BLaER1 (cell line): ENCODE data around the gene HOXA5.

Source experiments
- H3K27ac ChIP-seq: shearing (Covaris generic); formaldehyde crosslinking; 2 replicates; pipeline ENCODE4 v1.8.1; 2022
- H3K27me3 ChIP-seq: shearing (Covaris generic); formaldehyde crosslinking; 2 replicates; pipeline ENCODE4 v1.8.1; 2022
- H3K36me3 ChIP-seq: shearing (Covaris generic); formaldehyde crosslinking; 2 replicates; pipeline ENCODE4 v1.8.1; 2022
- H3K4me1 ChIP-seq: shearing (Covaris generic); formaldehyde crosslinking; 2 replicates; pipeline ENCODE4 v1.8.1; 2022
- H3K4me2 ChIP-seq: shearing (Covaris generic); formaldehyde crosslinking; 2 replicates; pipeline ENCODE4 v1.8.1; 2022
- H3K4me3 ChIP-seq: shearing (Covaris generic); formaldehyde crosslinking; 2 replicates; pipeline ENCODE4 v1.8.1; 2022
- H3K9ac ChIP-seq: shearing (Covaris generic); formaldehyde crosslinking; 2 replicates; pipeline ENCODE4 v1.8.1; 2022
- H3K9me3 ChIP-seq: shearing (Covaris generic); formaldehyde crosslinking; 2 replicates; pipeline ENCODE4 v1.8.1; 2022
- H4K20me1 ChIP-seq: shearing (Covaris generic); formaldehyde crosslinking; 2 replicates; pipeline ENCODE4 v1.8.1; 2022
- Cebpa-rat ChIP-seq: shearing (Covaris generic); IDR thresholded peaks from 2 replicates; pipeline ENCODE4 v1.8.1; 2022

The HOXA5 gene

DNA sequence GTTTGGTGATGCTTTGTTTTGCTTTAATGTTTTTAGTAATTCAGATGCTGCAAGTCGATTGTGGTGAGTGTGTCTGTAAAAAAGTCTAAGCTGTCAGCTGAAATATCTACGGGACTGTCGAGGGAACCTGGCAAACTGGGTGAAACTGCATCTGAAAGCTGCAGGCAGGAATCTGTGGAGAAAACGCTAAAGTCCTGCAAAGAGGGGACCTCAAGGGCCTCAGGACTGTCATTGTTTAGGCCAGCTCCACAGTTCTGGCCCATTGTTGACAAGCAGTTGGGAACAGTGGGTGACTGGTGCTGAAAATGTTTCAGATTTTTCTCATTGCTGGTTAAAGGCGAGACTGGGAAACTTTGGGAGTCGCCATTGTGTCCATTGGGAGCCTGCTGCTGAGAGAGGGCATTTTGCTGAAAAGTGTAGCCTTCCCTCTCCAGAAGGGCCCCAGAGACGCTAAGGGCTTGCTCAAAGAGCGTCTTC is 42.7 kb downstream of the HOXA5 start:
- no peak overlapping the region for H3K4me2 ChIP-seq
- H3K4me3 ChIP-seq = no peak overlapping the region
- H3K4me1 ChIP-seq = no peaks in the 10 kb centered on the region
- TF ChIP-seq Cebpa-rat = no peak
- no peaks in the 10 kb centered on the region for H4K20me1 ChIP-seq
- no peak overlapping the region for H3K9ac ChIP-seq
- H3K27me3 ChIP-seq = peaks cover 11% of the 10 kb centered on the region; the same call in 1 of the 2 replicates
- no peak overlapping the region for H3K27ac ChIP-seq
- peaks cover 52% of the 10 kb centered on the region for H3K9me3 ChIP-seq
- H3K36me3 ChIP-seq = no peaks in the 10 kb centered on the region

DNA sequence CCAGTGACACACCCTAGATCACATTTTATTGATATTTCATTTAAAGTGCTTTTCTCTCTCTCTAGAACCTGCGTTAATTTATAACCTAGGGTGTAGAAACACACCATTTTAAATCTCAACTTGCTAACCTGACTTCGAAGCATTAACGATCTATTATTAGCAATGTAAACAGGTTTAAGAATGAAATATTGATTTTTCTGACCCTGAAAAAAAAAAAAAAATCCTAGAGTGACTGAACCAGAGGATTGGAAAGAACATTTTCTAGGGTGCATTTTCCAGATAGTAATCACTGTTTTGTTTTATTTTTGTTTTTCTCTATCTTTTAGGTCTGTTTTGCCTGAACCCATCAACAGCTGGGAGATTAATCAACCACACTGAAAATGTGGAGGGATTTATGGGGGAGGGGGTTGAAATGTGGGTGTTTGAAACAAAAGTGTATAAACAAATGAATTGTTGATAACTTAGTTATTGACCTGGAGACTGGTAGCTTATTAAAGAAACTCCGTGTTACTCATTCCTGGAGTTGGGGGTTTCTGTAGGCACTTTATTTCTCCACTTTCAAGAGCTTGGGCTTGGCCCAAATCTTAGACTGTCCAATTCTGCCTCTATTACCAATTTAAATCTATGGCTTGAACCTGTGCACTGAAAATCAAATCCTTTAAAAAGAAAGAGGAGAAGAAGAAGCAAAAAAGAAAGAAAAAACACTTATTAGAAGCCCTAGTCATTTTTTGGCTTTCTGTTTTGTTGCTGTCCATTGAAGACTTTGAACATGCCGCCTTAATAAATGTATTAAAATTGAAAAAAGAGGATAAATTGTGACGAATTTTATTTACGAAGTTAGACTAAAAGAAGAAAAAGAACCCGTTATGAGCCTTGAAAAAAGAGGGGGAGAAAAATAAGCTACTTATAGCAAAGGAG is 43.8 kb downstream of the HOXA5 start:
- no peak overlapping the region for H3K4me2 ChIP-seq
- TF ChIP-seq Cebpa-rat = no peak
- H3K27ac ChIP-seq = no peak overlapping the region
- H3K36me3 ChIP-seq = no peaks in the 10 kb centered on the region
- H3K4me1 ChIP-seq = no peaks in the 10 kb centered on the region
- H3K27me3 ChIP-seq = peaks cover 11% of the 10 kb centered on the region; the same call in 1 of the 2 replicates
- H4K20me1 ChIP-seq = no peaks in the 10 kb centered on the region
- no peak overlapping the region for H3K4me3 ChIP-seq
- H3K9me3 ChIP-seq = peaks cover 59% of the 10 kb centered on the region
- no peak overlapping the region for H3K9ac ChIP-seq

DNA sequence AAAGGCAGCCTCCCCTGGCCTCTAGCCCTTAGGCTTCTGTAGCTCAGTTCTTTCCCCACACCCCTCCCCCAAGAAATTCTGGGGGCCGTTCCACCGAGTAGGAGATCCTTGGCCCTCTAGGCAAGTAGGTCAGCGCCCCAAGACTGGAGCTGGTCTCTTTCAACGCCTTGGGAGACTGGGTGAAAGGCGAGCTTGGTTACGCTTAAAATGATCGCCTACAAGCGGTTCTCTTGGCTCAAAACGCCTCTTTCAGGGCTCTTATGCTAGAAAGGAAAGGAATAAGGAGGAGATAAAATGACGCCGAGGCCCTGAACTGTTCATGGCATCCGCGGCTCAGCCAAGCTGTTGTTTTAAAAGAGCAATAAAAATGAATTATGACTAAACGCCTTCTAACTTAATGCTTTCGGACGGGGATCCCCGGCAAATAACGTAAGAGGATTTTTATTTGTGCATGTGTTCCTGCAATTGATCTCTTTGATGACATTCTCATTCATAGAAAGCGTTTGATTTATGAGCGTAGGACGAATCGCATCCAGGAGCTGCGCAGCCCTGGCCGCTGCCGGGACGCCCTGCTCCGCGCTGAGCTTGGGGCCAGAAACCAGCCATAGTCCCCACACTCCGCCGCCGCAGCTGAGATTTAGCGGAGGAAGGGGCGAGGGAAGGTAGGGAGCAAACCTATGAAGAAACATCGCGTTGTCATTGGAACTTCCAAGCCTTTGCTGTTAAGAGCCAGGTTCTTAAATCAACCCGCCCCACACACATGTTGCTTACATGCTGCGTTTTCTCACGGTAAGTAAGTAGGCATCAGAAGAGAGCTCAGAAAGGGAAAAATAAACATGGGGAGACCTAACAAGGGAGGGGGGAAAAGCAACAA is 44.7 kb downstream of the HOXA5 start:
- Histone ChIP-seq H3K9ac (no peak overlapping the region), H3K27me3 (peaks cover 11% of the 10 kb centered on the region; the same call in 1 of the 2 replicates), H3K4me3 (no peak overlapping the region), H3K9me3 (peaks cover 55% of the 10 kb centered on the region), H3K27ac (no peak overlapping the region), H4K20me1 (no peaks in the 10 kb centered on the region), H3K4me1 (no peaks in the 10 kb centered on the region), H3K4me2 (no peak overlapping the region), H3K36me3 (no peaks in the 10 kb centered on the region)
- TF ChIP-seq Cebpa-rat = no peak

DNA sequence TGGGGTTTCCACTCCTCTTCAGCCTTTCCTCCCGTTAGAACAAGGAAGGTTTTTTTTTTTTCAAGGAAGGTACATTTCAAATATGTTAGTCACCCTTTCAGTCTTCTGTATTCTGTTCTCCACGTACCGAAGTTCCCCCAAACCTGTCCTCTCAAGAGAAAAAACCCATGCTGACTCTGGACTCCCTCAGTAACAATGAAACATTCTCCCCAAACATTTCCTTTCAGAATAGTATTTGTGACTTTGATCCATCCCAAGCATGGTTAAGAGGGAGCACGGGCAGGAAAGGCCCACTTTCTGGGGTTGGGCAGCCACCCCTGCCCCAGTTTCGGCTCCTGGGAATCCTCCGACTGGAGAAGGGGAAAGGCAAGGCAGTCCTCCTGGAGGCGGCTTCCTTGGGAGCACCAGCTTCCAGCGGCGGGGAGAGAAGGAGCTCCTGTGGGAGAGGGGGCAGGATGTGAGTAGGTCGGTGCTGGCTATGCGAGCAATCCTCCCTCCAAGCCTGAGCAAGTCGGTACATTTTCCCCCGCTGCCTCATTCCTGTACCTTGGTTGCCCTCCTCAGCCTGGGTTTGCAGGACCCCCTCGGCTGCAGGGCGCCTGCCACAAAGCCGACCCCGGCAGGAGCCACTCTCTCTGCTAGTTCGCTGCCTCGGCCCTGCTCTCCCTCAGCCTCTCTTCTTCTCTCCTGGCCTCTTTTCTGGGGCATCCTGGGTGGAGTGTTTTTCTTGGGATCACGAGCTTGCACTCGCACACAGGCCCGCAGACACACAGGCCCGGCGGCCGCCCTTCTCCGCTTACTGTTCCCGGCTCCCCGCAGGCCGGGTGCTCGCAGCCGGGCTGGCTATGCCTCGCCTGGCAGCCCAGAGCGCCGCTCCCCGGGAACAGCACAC is 45.5 kb downstream of the HOXA5 start:
- Histone ChIP-seq H3K36me3 (no peaks in the 10 kb centered on the region), H3K4me3 (no peak overlapping the region), H4K20me1 (no peaks in the 10 kb centered on the region), H3K9me3 (peaks cover 50% of the 10 kb centered on the region), H3K4me2 (no peak overlapping the region), H3K27ac (no peak overlapping the region), H3K27me3 (peaks cover 11% of the 10 kb centered on the region; the same call in 1 of the 2 replicates), H3K9ac (no peak overlapping the region), H3K4me1 (no peaks in the 10 kb centered on the region)
- no peak for TF ChIP-seq Cebpa-rat

GRCh38 chr7:27096768-27097514 is 46.5 kb downstream of the HOXA5 start:
- H3K4me1 ChIP-seq = peaks cover 8% of the 10 kb centered on the region
- H3K4me3 ChIP-seq = no peak overlapping the region
- no peak overlapping the region for H3K4me2 ChIP-seq
- H4K20me1 ChIP-seq = no peaks in the 10 kb centered on the region
- H3K9me3 ChIP-seq = peaks cover 40% of the 10 kb centered on the region
- no peaks in the 10 kb centered on the region for H3K36me3 ChIP-seq
- H3K27me3 ChIP-seq = peaks cover 11% of the 10 kb centered on the region; the same call in 1 of the 2 replicates
- H3K9ac ChIP-seq = no peak overlapping the region
- no peak for TF ChIP-seq Cebpa-rat
- H3K27ac ChIP-seq = no peak overlapping the region

DNA sequence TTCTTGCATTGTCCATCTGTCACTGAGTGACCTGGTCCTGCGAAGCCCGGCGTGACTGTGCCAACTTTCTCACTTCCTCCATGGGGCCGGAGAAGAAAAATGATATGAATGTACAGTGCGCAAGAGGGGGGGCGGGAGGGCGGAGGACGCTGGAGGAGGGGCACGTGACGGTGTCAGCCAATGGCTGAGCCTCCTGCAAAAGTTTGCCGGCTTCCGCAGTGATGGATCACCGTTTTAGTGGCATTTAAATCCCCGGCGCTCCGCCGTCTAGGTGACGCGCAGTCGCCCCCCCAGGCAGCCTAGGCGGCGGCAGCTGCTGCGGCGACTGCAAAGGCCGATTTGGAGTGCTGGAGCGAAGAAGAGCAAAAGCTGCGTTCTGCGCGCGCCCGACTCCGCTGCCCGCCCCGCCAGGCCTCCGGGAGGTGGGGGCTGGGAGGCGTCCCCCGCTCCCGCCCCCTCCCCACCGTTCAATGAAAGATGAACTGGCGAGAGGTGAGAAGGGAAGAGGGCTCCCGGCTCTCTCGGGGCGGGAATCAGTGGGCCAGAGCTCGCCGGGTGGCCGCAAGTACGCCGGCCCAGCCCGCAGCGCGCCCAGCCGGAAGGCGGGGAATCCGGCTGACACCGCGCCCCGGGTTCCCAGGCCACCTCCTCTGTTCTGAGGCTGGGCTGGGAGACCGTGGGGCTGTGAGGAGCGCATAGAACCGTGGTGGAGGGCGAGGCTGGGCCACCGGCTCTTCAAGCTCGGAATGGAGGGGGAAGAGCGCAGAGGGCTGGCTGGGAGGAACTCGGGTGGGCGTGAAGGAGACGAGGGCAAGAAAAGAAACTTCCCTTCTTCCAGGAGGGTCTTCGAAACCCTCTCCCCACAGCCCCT is 47.3 kb downstream of the HOXA5 start, which contains the start of gene HOXA1:
TSS of gene HOXA1 (minus strand) at position 104 of the 871 bp plus-strand sequence. CDS start at position 16, 88 bp downstream.
- peaks cover 11% of the 10 kb centered on the region; the same call in 1 of the 2 replicates for H3K27me3 ChIP-seq
- TF ChIP-seq Cebpa-rat = no peak
- no peak within 1 kb of the TSS for H3K4me3 ChIP-seq
- no peak within 1 kb of the TSS for H3K4me2 ChIP-seq
- no peak within 1 kb of the TSS for H3K27ac ChIP-seq
- peaks cover 34% of the 10 kb centered on the region for H3K9me3 ChIP-seq
- H3K9ac ChIP-seq = no peak within 1 kb of the TSS
- no peaks in the 10 kb centered on the region for H4K20me1 ChIP-seq
- no peaks in the 10 kb centered on the region for H3K36me3 ChIP-seq
- peaks cover 10% of the 10 kb centered on the region for H3K4me1 ChIP-seq

DNA sequence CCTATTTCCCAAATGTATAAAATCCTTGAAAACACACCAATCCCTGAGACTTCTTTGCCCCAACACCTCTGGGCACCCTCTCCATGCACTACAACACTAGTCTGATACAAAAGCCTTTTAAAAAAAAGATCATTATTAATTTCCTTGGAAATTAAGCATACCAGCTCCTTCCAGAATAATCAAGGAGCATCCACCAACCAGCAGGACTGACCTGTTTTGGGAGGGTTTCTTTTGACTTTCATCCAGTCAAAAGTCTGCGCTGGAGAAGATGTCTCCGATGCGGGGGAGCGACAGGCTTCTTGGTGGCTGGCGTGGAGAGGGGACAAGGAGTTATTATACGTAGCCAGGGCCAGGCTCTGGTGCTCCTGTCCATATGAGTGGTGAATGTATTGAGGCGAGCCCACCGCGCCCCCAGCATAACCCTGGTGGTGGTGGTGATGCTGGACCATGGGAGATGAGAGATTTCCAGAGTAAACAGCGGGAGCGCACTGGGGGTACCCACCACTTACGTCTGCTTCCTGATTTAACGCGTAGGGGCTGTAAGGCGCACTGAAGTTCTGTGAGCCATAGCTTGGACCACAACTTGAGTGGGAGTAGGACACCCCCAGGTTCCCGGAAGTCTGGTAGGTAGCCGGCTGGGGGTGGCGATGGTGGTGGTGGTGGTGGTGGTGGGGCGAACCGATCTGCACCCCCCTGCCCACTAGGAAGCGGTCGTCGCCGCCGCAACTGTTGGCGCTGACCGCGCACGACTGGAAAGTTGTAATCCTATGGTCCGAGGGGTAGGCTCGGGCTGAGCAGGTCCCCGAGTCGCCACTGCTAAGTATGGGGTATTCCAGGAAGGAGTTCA is 48.2 kb downstream of the HOXA5 start:
- no peak overlapping the region for H3K27ac ChIP-seq
- H3K9ac ChIP-seq = no peak overlapping the region
- H3K4me3 ChIP-seq = no peak overlapping the region
- H3K27me3 ChIP-seq = peaks cover 11% of the 10 kb centered on the region; the same call in 1 of the 2 replicates
- H4K20me1 ChIP-seq = no peaks in the 10 kb centered on the region
- no peak overlapping the region for H3K4me2 ChIP-seq
- peaks cover 10% of the 10 kb centered on the region for H3K4me1 ChIP-seq
- no peaks in the 10 kb centered on the region for H3K36me3 ChIP-seq
- TF ChIP-seq Cebpa-rat = no peak
- peaks cover 34% of the 10 kb centered on the region for H3K9me3 ChIP-seq
